ENCODE measurements around the gene SP100.

DNA sequence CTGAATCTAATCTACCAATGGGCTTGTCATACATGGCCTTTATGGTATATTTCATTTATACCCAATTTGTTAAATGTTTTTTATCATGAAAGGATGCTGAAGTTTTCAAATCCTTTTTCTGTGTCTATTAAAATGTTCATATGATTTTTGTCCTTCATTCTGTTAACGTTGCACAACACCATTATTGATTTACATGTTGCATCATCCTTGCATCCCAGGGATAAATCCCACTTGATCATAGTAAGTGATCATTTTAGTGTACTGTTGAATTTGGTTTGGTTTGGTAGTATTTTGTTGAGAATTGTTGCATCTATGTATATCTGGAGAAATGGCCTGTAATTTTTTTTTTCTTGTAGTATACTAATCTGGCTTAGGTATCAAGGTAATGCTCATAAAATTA is 9.4 kb downstream of the SP100 start:
- TF ChIP-seq, protein P1, sequence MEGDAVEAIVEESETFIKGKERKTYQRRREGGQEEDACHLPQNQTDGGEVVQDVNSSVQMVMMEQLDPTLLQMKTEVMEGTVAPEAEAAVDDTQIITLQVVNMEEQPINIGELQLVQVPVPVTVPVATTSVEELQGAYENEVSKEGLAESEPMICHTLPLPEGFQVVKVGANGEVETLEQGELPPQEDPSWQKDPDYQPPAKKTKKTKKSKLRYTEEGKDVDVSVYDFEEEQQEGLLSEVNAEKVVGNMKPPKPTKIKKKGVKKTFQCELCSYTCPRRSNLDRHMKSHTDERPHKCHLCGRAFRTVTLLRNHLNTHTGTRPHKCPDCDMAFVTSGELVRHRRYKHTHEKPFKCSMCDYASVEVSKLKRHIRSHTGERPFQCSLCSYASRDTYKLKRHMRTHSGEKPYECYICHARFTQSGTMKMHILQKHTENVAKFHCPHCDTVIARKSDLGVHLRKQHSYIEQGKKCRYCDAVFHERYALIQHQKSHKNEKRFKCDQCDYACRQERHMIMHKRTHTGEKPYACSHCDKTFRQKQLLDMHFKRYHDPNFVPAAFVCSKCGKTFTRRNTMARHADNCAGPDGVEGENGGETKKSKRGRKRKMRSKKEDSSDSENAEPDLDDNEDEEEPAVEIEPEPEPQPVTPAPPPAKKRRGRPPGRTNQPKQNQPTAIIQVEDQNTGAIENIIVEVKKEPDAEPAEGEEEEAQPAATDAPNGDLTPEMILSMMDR (IDR thresholded peaks at IDR 0.05) = no peak
- TF ChIP-seq POLR2A (IDR thresholded peaks at IDR 0.05) = no peak

Data from uterus (tissue), 2 donors.